Activated CD8-positive, alpha-beta T cell treated with anti-CD3 and anti-CD28 coated beads for 36 hours (primary cell): Measurements from ENCODE around the gene ZMIZ1. TPM values are rescaled to one million over a fixed set of nuclear protein-coding genes. Genes with fewer than 3 reads are reported as not detected.

Experiments used
- ATAC-seq: fragments of 200-7000 bp; cut with Tn5 transposase; one replicate; pipeline ENCODE4 v1.10.0; 2021; ENCODE audit warnings: mild to moderate bottlenecking, moderate library complexity
- CTCF ChIA-PET: fragments of 350-600 bp; sonication (Branson Sonifier 250); formaldehyde crosslinking; loops from one replicate; lab custom pipeline; 2021; ENCODE audit warnings: antibody characterized with exemption; lab: Charles Lee
- POLR2A ChIA-PET: fragments of 350-600 bp; sonication (Branson Sonifier 250); formaldehyde crosslinking; loops from one replicate; lab custom pipeline; 2021; ENCODE audit warnings: antibody characterized with exemption; lab: Charles Lee
- DNase-seq: peaks from one replicate; pipeline ENCODE4 v3.0.0-alpha.2; 2020
- H3K27ac Mint-ChIP-seq: one replicate; pipeline ENCODE4 v1.8.0; 2021; ENCODE audit warnings: mild to moderate bottlenecking, mixed read lengths
- H3K27me3 Mint-ChIP-seq: one replicate; pipeline ENCODE4 v1.8.0; 2021; ENCODE audit warnings: mixed read lengths
- H3K36me3 Mint-ChIP-seq: one replicate; pipeline ENCODE4 v1.8.0; 2021; ENCODE audit warnings: low read depth, mixed read lengths
- H3K4me1 Mint-ChIP-seq: one replicate; pipeline ENCODE4 v1.8.0; 2021; ENCODE audit warnings: low read depth, mixed read lengths
- H3K4me3 Mint-ChIP-seq: one replicate; pipeline ENCODE4 v1.8.0; 2021; ENCODE audit warnings: mild to moderate bottlenecking, moderate library complexity, mixed read lengths
- H3K9me3 Mint-ChIP-seq: one replicate; pipeline ENCODE4 v1.8.0; 2021; ENCODE audit warnings: mixed read lengths
- intact Hi-C: fragments of 100-400 bp; cut with micrococcal nuclease; formaldehyde crosslinking; loops from one replicate; pipeline ENCODE4 v1.10.0; 2022
- total RNA-seq, 2 experiments: library from RNA; stranded (reverse); gene quantifications; one replicate each; pipeline ENCODE4 v1.2.3, GENCODE V29; 2021
- TF ChIP-seq, protein P1 (sequence below): fragments of 200-600 bp; IDR thresholded peaks from one replicate; pipeline ENCODE4 v1.8.0; 2022; ENCODE audit warnings: antibody characterized with exemption, mild to moderate bottlenecking

Gene ZMIZ1
- total RNA-seq, 2 experiments from 2014 or later, result 46.5 to 52.2 TPM

DNA sequence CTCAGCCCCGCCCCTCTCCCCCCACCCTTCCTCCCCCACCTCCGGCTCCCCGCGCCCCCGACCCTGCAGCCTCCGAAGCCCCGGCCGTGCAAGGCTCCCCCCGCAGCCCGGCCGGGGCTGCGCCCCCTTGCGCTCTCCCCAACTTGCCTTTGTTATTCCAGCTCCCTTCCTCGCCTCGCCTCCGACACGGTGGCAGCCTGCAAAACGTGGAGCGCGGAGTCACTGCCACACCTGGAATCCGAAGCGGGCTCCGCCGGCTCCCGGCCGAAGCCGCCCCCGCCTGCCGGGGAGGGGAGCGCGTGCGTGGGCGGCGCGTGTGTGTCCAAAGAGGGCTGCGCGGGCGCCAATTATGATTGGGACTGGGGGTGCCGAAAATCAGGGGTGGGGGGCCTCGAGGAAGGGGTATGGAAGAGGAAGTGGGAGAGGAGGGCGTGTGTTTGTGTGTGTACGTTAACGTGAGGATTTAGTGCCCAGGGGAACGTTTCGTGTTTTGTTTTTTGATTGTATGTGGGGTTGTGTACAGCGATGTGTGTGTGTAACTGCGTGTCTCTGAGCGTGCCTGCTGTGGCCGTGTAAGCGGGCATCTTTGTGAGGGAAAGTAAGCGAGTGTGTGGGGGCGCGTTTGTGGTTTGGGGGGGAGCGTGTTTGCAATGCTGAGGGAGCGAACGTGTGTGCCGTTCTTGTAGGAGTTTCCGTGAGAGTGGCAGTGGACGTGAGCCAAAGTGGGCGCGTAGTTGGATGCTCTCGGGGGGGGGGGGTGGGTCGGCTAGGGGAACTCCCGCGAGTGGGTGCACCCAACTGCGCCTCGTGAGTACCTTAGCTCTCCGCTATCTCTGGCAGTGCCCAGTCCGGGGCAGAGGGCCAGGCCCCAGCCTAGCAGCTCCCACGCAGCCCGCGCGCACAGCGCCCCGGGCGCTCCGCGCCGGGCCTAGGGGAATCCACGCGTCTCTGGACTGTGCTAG is 1.2 kb upstream of the ZMIZ1 start:
- no peaks in the 10 kb centered on the region for H3K9me3 Mint-ChIP-seq
- intact Hi-C loops, result loop anchor here (5.0 kb wide), 1 partner anchor 95 kb away; no protein-coding TSS in a partner anchor
- peak overlapping the region; percentile 77 for H3K27ac Mint-ChIP-seq
- H3K4me3 Mint-ChIP-seq, result peak overlapping the region; percentile 75
- no peaks in the 10 kb centered on the region for H3K36me3 Mint-ChIP-seq
- H3K4me1 Mint-ChIP-seq, result peaks cover 38% of the 10 kb centered on the region
- TF ChIP-seq, protein P1, sequence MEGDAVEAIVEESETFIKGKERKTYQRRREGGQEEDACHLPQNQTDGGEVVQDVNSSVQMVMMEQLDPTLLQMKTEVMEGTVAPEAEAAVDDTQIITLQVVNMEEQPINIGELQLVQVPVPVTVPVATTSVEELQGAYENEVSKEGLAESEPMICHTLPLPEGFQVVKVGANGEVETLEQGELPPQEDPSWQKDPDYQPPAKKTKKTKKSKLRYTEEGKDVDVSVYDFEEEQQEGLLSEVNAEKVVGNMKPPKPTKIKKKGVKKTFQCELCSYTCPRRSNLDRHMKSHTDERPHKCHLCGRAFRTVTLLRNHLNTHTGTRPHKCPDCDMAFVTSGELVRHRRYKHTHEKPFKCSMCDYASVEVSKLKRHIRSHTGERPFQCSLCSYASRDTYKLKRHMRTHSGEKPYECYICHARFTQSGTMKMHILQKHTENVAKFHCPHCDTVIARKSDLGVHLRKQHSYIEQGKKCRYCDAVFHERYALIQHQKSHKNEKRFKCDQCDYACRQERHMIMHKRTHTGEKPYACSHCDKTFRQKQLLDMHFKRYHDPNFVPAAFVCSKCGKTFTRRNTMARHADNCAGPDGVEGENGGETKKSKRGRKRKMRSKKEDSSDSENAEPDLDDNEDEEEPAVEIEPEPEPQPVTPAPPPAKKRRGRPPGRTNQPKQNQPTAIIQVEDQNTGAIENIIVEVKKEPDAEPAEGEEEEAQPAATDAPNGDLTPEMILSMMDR, result no peak
- ChIA-PET POLR2A (interaction anchor here (0.6 to 1.9 kb wide), 7 partner anchors 8 to 226 kb away, joined by 3 to 5 read pairs (median 3); no protein-coding TSS in a partner anchor), CTCF (interaction anchor here (0.8 to 1.0 kb wide), 5 partner anchors 9 to 134 kb away, joined by 3 read pairs; no protein-coding TSS in a partner anchor)
- no peaks in the 10 kb centered on the region for H3K27me3 Mint-ChIP-seq
- ATAC-seq, result peak; percentile 23
- peak; percentile 84 for DNase-seq

DNA sequence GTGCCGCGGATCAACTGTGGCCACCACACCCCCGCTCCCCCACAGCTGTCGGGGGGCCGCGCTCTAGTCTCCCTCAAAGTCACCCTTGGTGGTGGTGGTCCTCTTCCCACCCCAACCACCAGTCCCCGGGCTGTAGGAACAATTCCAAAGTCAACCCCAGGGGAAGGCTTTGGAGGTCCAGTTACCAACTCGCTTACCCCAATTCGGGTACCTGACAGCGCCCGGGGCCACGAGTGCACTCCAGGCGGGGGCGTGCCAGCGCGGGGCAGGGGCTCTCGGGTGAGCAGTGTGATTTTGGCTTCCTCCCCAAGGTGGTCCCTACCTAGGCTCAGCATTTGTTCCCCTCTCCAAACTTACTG is 584 bp upstream of the ZMIZ1 start:
- ChIA-PET POLR2A (interaction anchor here (0.9 to 1.8 kb wide), 2 partner anchors 93 to 95 kb away, joined by 3 to 5 read pairs; no protein-coding TSS in a partner anchor), CTCF (no interaction called here)
- Mint-ChIP-seq H3K27ac (peak overlapping the region; percentile 77), H3K4me3 (peak overlapping the region; percentile 75), H3K9me3 (no peaks in the 10 kb centered on the region), H3K4me1 (peaks cover 33% of the 10 kb centered on the region), H3K27me3 (no peaks in the 10 kb centered on the region), H3K36me3 (no peaks in the 10 kb centered on the region)
- ATAC-seq, result peak; percentile 5
- intact Hi-C loops, result loop anchor here (5.0 kb wide), 1 partner anchor 96 kb away; no protein-coding TSS in a partner anchor
- TF ChIP-seq, protein P1, result no peak
- DNase-seq, result peak; percentile 50

DNA sequence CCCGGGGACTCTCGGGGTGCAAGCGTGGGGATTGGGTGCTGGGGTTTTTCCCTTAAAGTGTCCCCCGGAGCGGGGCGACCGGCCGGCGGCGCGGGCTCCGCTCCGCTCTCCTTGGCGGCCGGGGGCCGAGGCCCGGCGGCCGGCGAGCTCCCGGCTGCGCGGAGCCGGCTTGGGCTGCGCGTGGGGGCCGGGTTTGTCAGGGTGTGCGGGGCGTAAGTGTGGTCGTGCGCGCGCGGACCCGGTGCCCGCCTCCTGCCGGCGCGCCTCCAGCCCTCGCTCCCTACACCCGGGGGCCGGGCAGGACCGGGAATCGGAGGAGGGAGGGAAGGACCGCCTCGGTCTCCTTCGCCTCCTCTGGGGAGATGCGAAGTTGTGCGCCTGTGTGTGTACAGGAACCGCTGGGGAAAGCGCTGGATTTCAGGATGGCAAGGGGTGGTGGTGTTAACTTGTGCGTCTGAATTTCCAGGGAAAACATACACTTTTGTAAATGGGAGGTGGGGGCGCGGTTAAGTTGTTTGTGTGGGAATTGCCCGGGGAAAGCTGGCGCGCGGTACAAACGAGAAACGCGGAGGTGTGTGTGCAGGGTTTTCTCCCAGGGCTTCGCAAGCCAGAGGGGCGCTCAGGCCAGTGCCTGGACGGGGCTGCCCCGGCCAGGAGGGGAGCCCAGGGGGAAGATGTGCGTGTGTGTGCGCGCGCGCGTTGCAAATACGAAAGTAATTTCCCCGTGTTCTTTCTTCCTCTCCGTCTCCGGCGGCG is 737 bp downstream of the ZMIZ1 start:
- peak overlapping the region; percentile 89 for H3K4me3 Mint-ChIP-seq
- peaks cover 28% of the 10 kb centered on the region for H3K4me1 Mint-ChIP-seq
- ATAC-seq (peak; percentile 9), DNase-seq (peak; percentile 62)
- intact Hi-C loops, result loop anchor here (5.0 kb wide), 2 partner anchors 97 to 133 kb away; no protein-coding TSS in a partner anchor
- ChIA-PET POLR2A (interaction anchor here (1.7 kb wide), 1 partner anchor 96 kb away, joined by 6 read pairs; no protein-coding TSS in a partner anchor), CTCF (interaction anchor here (2.3 kb wide), 1 partner anchor 126 kb away, joined by 11 read pairs; no protein-coding TSS in a partner anchor)
- H3K27me3 Mint-ChIP-seq, result no peaks in the 10 kb centered on the region
- TF ChIP-seq, protein P1, result no peak
- no peaks in the 10 kb centered on the region for H3K9me3 Mint-ChIP-seq
- no peaks in the 10 kb centered on the region for H3K36me3 Mint-ChIP-seq
- H3K27ac Mint-ChIP-seq, result peak overlapping the region; percentile 86

DNA sequence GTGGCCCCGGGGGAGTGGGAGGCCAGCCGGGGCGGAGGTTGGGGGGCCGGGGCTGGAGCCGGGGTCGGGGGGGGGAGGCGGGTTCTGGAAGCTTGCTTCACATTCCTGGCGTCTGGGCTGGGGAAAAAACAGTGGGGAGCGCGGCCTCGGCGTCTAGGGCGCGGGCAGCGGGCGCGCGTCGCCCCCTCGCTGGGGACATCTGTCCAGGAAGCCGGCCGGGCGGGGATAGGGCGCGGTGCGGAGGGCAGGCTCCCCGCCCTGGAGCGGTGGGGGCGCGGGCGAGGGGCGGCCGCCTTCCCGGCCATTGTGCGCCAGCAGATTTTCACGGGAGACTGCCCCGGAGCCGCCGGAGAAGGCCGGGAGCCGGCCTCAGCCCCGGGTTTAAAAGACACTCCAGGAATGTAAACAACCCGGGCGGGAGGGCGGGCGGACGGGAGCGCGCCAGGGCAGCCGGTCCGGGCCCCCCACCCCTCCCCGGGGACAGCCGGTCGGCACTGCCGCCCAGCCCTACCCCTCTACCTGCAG is 1.4 kb downstream of the ZMIZ1 start:
- no peaks in the 10 kb centered on the region for H3K9me3 Mint-ChIP-seq
- ChIA-PET CTCF (interaction anchor here (2.3 kb wide), 1 partner anchor 125 kb away, joined by 11 read pairs; no protein-coding TSS in a partner anchor), POLR2A (interaction anchor here (0.6 to 1.7 kb wide), 2 partner anchors 97 to 140 kb away, joined by 3 to 6 read pairs; no protein-coding TSS in a partner anchor)
- peak overlapping the region; percentile 89 for H3K4me3 Mint-ChIP-seq
- H3K27ac Mint-ChIP-seq, result peak overlapping the region; percentile 86
- no peaks in the 10 kb centered on the region for H3K36me3 Mint-ChIP-seq
- intact Hi-C loops, result loop anchor here (5.0 kb wide), 1 partner anchor 132 kb away; no protein-coding TSS in a partner anchor
- H3K4me1 Mint-ChIP-seq, result peaks cover 22% of the 10 kb centered on the region
- no peak for ATAC-seq
- no peaks in the 10 kb centered on the region for H3K27me3 Mint-ChIP-seq
- TF ChIP-seq, protein P1, result no peak
- no peak for DNase-seq
